Naive thymus-derived CD8-positive, alpha-beta T cell (primary cell): Measurements from ENCODE around the gene GEMIN4. TPM values are rescaled to one million over a fixed set of nuclear protein-coding genes. Genes with fewer than 3 reads are reported as not detected.
"Not testable (repeated sequence)": the region's sequence is repeated elsewhere in the genome, so short reads cannot be mapped to it uniquely, and the experiment has no call there.

Experiments
- ATAC-seq, 2 donors: fragments of 150-1000 bp; cut with Tn5 transposase in 1 of 2; sonication (Bioruptor Pico), chemical (Tn5 transposase) in 1 of 2; 1 replicate in 1 of 2; 2 replicates in 1 of 2; pipeline ENCODE4 v1.10.0; 2021; ENCODE audit warnings: mild to moderate bottlenecking in 2 of 2, moderate library complexity in 2 of 2
- POLR2A ChIA-PET: fragments of 350-600 bp; sonication (Branson Sonifier 250); formaldehyde crosslinking; loops from one replicate; lab custom pipeline; 2021; ENCODE audit warnings: antibody characterized with exemption; lab: Charles Lee
- DNase-seq, 10 donors: peaks; one replicate each; pipeline versions ENCODE4 v3.0.0 to v3.0.0-alpha.2; 2020 to 2022
- H3K27ac Mint-ChIP-seq, 10 donors: one replicate each; pipeline ENCODE4 v1.8.0; 2020 to 2022; ENCODE audit warnings: mild to moderate bottlenecking in 10 of 10, mixed read lengths in 10 of 10, moderate library complexity in 4 of 10, inconsistent platforms in 1 of 10
- H3K27me3 Mint-ChIP-seq, 5 donors: one replicate each; pipeline ENCODE4 v1.8.0; 2021 to 2022; ENCODE audit warnings: mixed read lengths in 5 of 5
- H3K36me3 Mint-ChIP-seq, 3 donors: one replicate each; pipeline ENCODE4 v1.8.0; 2020 to 2022; ENCODE audit warnings: mixed read lengths in 3 of 3, mild to moderate bottlenecking in 2 of 3, inconsistent platforms in 1 of 3
- H3K4me1 Mint-ChIP-seq, 4 donors: one replicate each; pipeline ENCODE4 v1.8.0; 2021 to 2022; ENCODE audit warnings: mixed read lengths in 4 of 4
- H3K4me3 Mint-ChIP-seq, 10 donors: one replicate each; pipeline ENCODE4 v1.8.0; 2020 to 2022; ENCODE audit warnings: mild to moderate bottlenecking in 10 of 10, mixed read lengths in 10 of 10, moderate library complexity in 6 of 10, inconsistent platforms in 1 of 10
- H3K9me3 Mint-ChIP-seq, 9 donors: one replicate each; pipeline ENCODE4 v1.8.0; 2020 to 2022; ENCODE audit warnings: mixed read lengths in 9 of 9, mild to moderate bottlenecking in 3 of 9, inconsistent platforms in 1 of 9, moderate library complexity in 1 of 9
- polyA plus RNA-seq, 3 donors: library from polyadenylated mRNA; unstranded; fragments of 300-500 nt; fragmentation: Illumina TruSeq; gene quantifications; one replicate each; pipeline ENCODE4 v1.2.3, GENCODE V29; 2021
- total RNA-seq, 8 experiments: library from RNA in 2 of 8; stranded (reverse) in 2 of 8; gene quantifications; one replicate each; pipeline ENCODE4 v1.2.3 and lab custom pipeline; 2021 to 2026

Gene GEMIN4
- total and polyA plus RNA-seq, 5 experiments from 2014 or later: 16.6 to 41.0 (median 35.1) TPM

DNA sequence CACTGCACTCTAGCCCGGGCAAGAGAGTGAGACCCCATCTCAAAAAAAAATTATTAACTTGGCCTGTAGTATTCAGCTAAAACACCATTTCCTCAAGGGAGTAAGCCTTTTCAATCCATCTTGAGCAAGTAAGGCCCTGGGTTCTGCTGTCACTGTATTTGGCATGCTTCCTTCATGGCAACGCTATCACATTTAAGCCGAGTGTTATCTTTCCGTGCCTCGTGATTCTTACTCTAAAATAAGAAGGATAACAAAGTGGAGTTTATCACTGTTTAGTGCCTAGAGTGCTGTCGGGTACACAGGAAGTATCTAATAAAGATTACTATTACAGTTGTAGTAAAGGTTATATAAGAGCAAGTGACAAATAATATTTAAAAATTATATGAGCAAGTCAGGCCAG lies 46.2 kb downstream of the GEMIN4 start:
- no peak overlapping the region for H3K4me3 Mint-ChIP-seq

DNA sequence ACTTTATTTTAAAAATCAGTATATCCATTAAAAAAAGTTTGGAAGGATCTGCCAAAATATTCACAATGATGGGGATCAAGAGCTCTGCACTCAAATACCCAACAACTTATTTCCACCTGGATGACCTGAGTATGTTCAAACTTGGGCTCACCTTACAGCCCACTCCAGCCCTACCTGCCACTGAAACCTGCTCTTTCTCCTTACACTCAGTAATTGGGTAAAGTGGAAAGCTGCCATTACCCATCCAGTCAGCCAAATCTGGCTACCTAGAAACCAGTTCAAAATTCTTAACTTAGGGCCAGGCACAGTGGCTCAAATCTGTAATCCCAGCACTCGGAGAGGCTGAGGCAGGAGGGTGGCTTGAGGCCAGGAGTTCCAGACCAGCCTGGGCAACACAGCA lies 47.1 kb downstream of the GEMIN4 start:
- Mint-ChIP-seq H3K27ac (peak overlapping the region in 2 of 10 donors; percentile 55 to 67), H3K27me3 (no peaks in the 10 kb centered on the region)
- POLR2A ChIA-PET: interaction anchor here (0.6 kb wide), 1 partner anchor 290 kb away, joined by 3 read pairs; no protein-coding TSS in a partner anchor

More for the DNA sequence above, 46.2 kb downstream of the GEMIN4 start:
- Mint-ChIP-seq H3K27me3 (no peaks in the 10 kb centered on the region), H3K4me1 (peaks cover 2 to 21% (median 15%) of the 10 kb centered on the region in 4 donors), H3K36me3 (peaks cover 0 to 61% (median 14%) of the 10 kb centered on the region in 3 donors), H3K27ac (no peak overlapping the region), H3K9me3 (no peaks in the 10 kb centered on the region)
- POLR2A ChIA-PET: interaction anchor here (0.6 kb wide), 1 partner anchor 290 kb away, joined by 3 read pairs; no protein-coding TSS in a partner anchor
- DNase-seq (no peak), ATAC-seq (no peak)

DNA sequence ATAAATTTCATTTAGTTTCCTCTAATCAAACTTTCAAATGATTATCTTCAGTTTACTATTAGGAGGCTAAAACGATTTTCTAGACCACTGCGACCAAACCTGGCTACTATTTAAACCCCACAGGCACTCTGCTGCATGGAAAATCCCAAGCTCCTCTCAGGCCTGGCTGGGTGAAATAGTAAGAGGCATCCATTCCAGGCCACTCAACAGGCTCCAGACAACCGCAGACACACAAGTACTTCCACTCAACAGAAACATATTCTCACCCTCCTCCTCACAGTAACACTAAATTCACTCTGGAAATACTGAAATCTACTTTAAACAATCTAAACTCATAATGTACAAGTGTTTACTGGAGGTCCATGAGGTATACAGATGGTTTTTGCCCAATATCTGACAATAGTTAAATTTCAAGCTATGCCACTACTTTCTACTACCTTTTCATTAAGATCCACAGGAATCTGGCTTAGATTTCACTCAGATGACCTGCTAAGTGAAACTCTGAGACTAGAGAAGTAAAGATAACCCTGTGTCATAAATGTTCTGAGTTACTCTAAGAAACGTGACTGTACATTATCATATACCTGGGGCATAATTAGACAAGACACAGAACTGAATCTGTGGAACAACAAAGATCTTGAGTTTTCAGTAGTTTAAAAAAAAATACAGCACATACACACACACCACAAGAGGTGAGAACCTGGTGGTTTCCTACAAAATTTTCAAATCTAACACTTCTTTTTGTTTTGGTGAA lies 47.8 kb downstream of the GEMIN4 start:
- Mint-ChIP-seq H3K9me3 (no peaks in the 10 kb centered on the region), H3K36me3 (peaks cover 0 to 50% (median 10%) of the 10 kb centered on the region in 3 donors), H3K4me1 (peaks cover 5 to 18% (median 11%) of the 10 kb centered on the region in 4 donors), H3K4me3 (no peak overlapping the region), H3K27ac (peak overlapping the region in 3 of 10 donors; percentile 11 to 67 (median 47)), H3K27me3 (no peaks in the 10 kb centered on the region)
- POLR2A ChIA-PET: no interaction called here
- no peak for DNase-seq
- no peak for ATAC-seq

More for the DNA sequence above, 47.1 kb downstream of the GEMIN4 start:
- DNase-seq: no peak
- H3K9me3 Mint-ChIP-seq: no peaks in the 10 kb centered on the region
- H3K4me1 Mint-ChIP-seq: peaks cover 2 to 21% (median 15%) of the 10 kb centered on the region in 4 donors
- H3K36me3 Mint-ChIP-seq: peaks cover 0 to 57% (median 14%) of the 10 kb centered on the region in 3 donors
- H3K4me3 Mint-ChIP-seq: no peak overlapping the region
- ATAC-seq: no peak

DNA sequence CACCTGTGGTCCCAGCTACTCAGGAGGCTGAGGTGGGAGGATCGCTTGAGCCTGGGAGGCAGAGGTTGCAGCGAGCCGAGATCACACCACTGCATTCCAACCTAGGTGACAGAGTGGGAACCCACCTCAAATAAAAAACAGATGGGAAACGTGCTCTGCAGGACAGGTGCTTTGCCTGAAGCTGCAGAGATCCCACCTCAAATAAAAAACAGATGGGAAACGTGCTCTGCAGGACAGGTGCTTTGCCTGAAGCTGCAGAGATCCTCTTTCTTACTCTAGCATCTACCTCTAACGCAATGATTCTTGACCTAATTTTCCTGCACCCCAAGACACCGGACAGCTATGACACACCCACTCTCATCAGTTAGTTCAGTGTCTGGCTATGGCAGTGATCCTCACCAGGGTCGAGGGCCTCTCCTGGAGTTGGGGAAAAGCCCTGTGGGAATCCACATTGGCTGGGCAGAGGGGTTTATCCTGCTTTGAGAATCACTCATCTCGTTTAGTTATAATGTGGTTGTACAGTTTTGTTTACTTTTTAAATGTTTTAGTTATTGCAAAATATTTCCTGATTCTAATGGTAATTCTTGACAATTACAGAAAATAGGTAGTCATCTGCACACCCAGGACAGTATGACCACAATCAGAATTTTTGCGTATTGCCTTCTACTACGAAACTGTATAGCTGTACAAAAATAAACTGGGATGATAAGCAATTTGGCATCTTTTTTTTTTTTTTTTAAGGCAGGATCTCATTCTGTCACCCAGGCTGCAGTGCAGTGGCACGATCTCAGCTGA lies 48.8 kb downstream of the GEMIN4 start:
- no peak for DNase-seq
- Mint-ChIP-seq H3K4me1 (peaks cover 5 to 12% (median 8%) of the 10 kb centered on the region in 4 donors), H3K27me3 (no peaks in the 10 kb centered on the region), H3K9me3 (no peaks in the 10 kb centered on the region), H3K36me3 (peaks cover 0 to 46% (median 7%) of the 10 kb centered on the region in 3 donors), H3K27ac (peak overlapping the region in 6 of 10 donors; percentile 10 to 59 (median 36)), H3K4me3 (no peak overlapping the region)
- POLR2A ChIA-PET: interaction anchor here (0.6 kb wide), 1 partner anchor 549 kb away, joined by 3 read pairs; no protein-coding TSS in a partner anchor
- ATAC-seq: no peak

DNA sequence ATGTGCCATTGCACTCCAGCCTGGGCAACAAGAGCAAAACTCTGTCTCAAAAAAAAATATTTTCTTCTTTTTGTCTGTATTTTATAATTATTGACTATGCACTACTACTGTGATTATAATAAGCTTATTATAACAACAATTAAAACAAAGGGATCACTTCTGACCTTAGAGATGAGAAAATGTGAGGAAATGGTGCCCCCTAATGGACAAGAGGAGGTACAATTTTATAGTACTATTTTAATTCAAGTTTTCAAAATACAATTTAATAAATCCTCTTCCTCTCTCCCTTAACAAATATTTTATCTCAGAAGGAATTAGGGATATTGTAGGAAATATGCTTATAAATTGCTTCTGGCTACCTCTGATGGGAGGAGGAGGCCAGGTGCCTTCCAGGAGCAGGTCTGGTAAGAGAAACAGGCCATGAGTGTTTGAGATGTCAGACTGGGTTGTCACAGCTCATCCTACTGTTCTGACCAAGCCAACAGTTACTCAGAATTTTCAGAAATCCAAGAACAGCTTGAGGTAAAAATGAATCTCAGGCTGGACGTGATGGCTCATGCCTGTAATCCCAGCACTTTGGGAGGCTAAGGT lies 51.5 kb downstream of the GEMIN4 start:
- ATAC-seq: peak; percentile 54 to 69
- Mint-ChIP-seq H3K4me3 (no peak overlapping the region), H3K27ac (peak overlapping the region in 4 of 10 donors; percentile 2 to 84 (median 64)), H3K36me3 (peaks cover 0 to 50% (median 5%) of the 10 kb centered on the region in 3 donors), H3K4me1 (peaks cover 0 to 3% (median 1%) of the 10 kb centered on the region in 4 donors), H3K27me3 (no peaks in the 10 kb centered on the region), H3K9me3 (no peaks in the 10 kb centered on the region)
- DNase-seq: peak in 5 of 10 donors; percentile 17 to 60 (median 55)
- POLR2A ChIA-PET: interaction anchor here (0.6 to 1.4 kb wide), 2 partner anchors 17 to 288 kb away, joined by 4 to 8 read pairs; no protein-coding TSS in a partner anchor

DNA sequence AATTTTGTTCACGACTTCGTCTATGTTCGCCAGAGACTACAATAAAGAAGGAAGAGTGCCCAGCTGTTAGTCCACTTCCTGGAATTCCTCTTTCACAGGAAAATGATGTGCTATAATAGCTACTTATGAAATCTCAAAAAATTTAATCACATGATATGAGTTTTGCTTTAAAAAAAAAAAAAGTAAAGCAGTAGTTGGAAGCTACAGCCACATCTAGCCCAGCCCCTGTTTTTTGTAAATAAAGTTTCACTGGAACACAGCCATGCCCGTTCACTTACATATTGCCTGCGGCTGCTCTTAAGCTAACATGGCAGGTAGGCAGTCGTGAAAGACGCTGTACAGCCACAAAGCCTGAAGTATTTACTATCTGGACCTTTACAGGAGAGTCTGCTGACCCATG lies 52.7 kb downstream of the GEMIN4 start:
- Mint-ChIP-seq H3K36me3 (peaks cover 0 to 55% (median 12%) of the 10 kb centered on the region in 3 donors), H3K27me3 (no peaks in the 10 kb centered on the region), H3K4me1 (peaks cover 0 to 3% (median 1%) of the 10 kb centered on the region in 4 donors), H3K27ac (no peak overlapping the region), H3K4me3 (no peak overlapping the region), H3K9me3 (no peaks in the 10 kb centered on the region)
- no peak for ATAC-seq
- POLR2A ChIA-PET: interaction anchor here (0.6 to 2.0 kb wide), 3 partner anchors 171 to 1724 kb away, joined by 3 to 5 read pairs (median 3); no protein-coding TSS in a partner anchor
- no peak for DNase-seq

DNA sequence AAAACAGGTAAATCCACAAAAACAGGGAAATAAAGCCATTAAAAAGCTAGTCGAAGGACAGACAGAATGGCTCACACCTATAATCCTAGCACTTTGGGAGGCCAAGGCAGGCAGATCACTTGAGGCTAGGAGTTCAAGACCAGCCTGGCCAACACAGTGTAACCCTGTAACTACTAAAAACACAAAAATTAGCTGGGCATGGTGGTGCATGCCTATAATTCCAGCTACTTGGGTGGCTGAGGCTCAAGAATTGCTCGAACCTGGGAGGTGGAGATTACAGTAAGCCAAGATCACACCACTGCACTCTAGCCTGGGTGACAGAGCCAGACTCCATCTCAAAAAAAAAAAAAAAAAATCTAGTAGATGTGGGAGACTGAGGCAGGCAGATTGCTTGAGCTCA lies 54.0 kb downstream of the GEMIN4 start:
- not testable (repeated sequence) for DNase-seq, H3K27me3 Mint-ChIP-seq, H3K27ac Mint-ChIP-seq, H3K9me3 Mint-ChIP-seq, H3K4me1 Mint-ChIP-seq, H3K4me3 Mint-ChIP-seq, ATAC-seq
- POLR2A ChIA-PET: interaction anchor here (2.0 kb wide), 1 partner anchor 286 kb away, joined by 5 read pairs; no protein-coding TSS in a partner anchor
- H3K36me3 Mint-ChIP-seq: peaks cover 0 to 52% (median 12%) of the 10 kb centered on the region in 3 donors

DNA sequence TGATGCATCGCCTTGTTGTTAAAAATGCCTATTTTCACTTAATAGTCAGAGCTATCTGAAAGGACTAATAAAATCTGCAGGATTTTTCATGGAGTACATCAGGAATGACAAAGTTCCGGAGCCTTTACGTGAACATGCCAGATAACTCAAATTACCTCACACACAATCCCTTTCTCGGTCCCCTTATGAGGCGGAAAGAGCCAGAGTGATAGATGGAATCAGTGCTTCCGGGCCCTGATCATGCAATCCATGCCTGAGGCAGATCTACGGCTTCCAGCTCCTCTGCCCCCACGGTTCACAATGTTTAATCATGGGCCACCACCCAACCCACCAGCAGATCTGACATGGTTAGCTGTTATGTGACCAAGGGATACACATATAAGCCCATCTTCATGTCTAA lies 54.4 kb downstream of the GEMIN4 start:
- Mint-ChIP-seq H3K4me1 (peaks cover 0 to 3% (median under 1%) of the 10 kb centered on the region in 4 donors), H3K4me3 (no peak overlapping the region), H3K9me3 (no peaks in the 10 kb centered on the region), H3K27me3 (no peaks in the 10 kb centered on the region), H3K36me3 (peaks cover 0 to 55% (median 12%) of the 10 kb centered on the region in 3 donors), H3K27ac (no peak overlapping the region)
- DNase-seq: no peak
- ATAC-seq: no peak
- POLR2A ChIA-PET: interaction anchor here (2.0 kb wide), 1 partner anchor 285 kb away, joined by 5 read pairs; no protein-coding TSS in a partner anchor

DNA sequence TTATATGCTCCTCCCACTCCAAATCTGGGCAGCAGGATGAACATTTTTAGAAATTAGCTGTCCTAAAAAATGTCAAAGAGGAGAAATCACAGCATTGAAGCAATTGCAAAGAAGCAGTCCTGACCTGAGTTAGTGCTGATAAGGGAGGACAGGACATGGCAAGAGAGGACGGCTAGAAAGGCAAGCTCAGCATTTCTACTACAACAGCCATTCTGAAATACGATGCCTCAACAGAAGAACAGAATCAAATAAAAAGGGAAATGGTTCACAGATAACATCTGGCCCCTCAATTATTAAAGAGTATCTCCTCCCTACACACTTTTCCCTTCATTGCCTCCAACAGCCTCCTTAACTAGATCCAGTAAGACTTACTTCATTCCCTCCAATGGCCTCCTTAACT lies 55.7 kb downstream of the GEMIN4 start:
- ATAC-seq (no peak), DNase-seq (no peak)
- H3K9me3 Mint-ChIP-seq: no peaks in the 10 kb centered on the region
- H3K4me1 Mint-ChIP-seq: peaks cover 0 to 3% (median under 1%) of the 10 kb centered on the region in 4 donors
- H3K27ac Mint-ChIP-seq: peak overlapping the region in 2 of 10 donors; percentile 13 to 61
- H3K27me3 Mint-ChIP-seq: no peaks in the 10 kb centered on the region
- H3K36me3 Mint-ChIP-seq: peaks cover 0 to 65% (median 14%) of the 10 kb centered on the region in 3 donors
- POLR2A ChIA-PET: no interaction called here
- no peak overlapping the region for H3K4me3 Mint-ChIP-seq
